Measurements from ENCODE around the gene PAF1.

The PAF1 gene

GRCh38 chr19:39405261-39405957 lies 14.5 kb upstream of the PAF1 start:
- DNase-seq, result no peak

DNA sequence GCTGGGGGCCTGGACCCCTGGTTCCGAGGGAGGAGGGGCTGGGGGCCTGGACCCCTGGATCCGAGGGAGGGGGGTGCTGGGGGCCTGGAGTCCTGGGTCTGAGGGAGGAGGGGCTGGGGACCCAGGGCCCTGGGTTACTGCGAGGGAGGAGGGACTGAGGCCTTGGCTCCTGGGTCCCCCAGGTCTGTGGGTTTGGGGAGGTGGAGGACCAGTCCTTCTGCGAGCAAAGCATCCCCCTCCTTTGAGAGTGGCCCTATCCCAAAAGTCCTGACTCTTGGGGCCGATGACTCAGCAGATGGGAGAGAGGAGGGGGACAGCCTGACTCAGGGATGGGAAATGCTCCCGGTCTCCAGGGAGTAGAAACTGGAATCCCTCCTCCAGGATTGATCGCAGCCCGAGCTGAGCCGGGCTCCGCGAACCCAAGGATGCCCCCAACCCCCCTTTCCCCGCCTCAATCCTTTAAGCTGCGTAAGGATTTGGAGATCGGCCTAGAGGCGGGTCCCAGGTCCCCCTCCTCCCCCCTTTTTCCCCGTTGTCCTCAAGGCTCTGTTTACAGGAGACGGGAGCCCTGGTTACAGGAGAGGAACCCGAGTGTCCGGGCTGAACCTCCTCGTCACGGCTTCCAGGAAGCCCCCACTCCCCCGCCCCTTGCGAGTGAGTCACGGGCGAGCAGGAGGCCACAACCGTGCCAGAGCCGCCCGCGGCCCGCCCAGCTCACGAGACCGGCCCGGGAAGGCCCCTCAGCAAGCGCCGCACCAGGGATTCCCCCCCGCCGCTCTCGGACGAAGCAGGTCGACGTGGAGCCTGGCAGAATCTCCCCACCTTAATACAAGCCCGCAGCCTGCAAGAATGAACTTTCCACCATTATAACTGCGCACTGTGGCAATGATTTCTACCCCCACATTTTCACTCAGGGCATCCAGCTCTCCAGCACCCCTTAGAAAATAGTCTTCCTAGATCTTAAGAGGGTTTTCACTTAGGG lies 12.7 kb upstream of the PAF1 start:
- DNase-seq, result peak; percentile 99

- DNase-seq, result peak; percentile 81
Measured at GRCh38 chr19:39402346-39403300, 11.7 kb upstream of the PAF1 start.

DNA sequence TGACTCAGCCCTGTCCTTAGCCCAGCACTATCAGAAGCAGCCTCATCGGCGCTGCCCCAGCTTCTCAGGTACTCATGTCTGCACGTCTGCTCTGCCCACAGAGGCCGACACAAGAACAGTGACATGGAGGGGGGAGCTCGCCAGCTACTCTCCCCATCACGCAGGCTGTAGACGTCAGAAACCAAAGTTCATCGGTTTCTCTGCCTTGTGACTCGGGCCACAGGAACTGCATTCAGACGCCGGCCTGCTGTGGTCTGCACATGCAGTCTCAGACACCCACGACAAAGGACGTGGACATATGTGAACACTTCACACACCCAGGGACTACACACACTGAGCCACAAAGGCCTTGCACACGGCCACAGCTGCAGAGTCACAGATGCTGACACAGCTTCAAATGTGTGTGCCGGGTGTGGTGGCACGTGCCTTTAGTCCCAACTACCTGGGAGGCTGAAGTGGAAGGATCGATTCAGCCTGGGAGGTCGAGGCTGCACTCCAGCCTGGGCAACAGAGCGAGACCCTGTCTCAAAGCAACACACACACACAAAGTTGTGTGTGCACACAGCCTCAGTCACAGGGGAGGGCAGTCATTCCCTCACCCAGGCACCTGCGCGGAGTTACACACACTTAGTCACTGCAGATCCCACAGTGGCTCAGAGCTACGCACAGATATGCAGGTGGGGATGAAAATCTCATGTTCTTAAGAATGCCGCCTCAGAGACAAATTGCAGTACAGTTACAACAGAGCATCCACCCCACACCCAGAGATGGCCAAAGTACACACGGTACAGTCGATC lies 10.8 kb upstream of the PAF1 start:
- DNase-seq, result peak; percentile 87

DNA sequence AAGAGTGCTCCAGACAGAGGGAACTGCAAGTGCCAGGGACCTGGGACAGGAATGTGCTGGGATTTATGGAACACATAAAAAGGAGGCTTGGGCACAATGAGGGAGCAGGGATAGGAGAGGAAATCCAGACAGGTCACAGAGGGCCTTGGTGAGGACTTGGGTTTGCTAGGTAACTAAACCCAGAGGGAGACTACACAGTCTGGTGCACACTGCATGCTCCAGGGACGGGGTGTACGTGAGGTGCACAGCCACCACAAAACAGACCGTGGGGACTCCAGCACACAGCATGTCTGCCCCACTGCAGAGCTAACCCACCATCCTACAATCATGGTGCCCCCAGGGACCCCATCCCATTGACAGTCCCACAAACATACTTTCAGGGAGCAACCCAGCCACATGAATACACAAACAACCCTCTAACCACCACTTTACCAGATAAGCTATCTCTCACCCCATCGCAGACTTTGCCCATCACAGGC lies 10.2 kb upstream of the PAF1 start:
- no peak for DNase-seq

DNA sequence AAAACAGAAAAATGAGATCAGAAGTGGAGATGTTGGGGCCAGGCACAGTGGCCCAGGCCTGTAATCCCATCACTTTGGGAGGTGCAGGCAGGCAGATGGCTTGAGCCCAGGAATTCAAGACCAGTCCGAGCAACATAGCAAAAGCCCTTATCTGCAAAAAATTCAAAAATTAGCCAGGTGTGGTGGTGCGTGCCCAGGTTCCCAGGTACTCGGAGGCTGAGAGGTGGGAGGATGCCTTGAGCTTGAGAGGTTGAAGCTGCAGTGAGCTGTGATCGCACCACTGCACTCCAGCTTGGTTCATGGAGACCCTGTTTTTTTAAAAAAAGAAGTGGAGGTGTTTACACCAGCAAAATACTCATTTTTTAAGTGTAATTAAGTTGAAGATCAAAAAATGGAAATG lies 9.2 kb upstream of the PAF1 start:
- DNase-seq, result no peak

GRCh38 chr19:39399668-39400050 lies 8.8 kb upstream of the PAF1 start:
- DNase-seq, result no peak

- DNase-seq, result peak; percentile 45
Measured at GRCh38 chr19:39398297-39398864, 7.5 kb upstream of the PAF1 start.

GRCh38 chr19:39397360-39398296 lies 6.7 kb upstream of the PAF1 start:
- DNase-seq, result peak; percentile 93

DNA sequence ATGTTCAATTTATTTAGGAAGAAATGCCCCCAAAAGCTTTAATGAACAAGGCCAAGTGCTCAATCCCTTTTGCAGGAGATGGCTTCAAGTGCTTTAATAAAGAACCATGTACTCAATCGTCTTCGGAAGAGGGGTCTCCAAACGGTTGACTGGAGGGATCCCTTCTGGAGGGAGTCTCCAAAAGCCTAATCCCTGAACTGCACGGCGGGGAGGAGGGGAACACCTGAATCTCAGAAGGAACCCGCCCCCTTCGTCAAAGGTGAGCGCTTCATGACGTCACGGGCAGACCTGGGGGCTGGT lies 505 bp downstream of the PAF1 start:
- peak; percentile 83 for DNase-seq

DNA sequence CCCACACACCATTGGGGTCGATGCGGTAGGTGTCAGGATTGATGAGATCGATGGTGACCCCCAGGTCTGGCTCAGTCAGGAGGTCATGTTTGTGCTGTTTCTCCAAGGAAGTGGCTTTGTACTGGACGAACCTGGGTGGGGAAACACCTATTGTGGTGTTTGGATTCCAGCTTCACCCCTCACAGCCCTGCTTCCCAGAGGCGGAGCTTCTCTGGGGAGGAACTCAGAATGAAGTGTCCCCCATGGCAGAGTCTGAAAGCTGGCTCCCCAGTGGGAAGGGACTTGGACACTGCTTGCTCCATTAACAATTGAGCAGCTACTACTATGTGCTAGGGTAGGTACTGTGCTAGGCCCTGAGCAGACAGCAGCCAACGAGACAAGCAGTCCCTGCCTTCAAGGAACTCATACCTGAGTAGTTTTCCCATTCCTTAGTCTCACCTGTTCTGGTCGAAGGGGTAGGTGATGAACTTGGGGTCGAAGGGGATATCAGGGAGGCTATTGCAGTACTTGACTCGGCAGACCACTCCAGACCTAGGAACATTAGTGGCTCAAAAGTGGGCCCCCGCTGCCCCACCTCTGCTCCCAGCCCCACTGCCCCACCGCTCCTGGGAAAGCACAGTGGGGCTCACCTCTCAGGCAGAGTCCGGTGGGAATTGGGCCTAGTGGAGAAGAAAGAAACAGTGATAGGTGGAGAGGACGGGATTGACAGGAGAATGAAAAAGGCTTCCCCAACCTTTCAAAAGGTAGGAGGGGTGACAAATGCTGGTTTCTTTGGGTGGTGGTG lies 1.1 kb downstream of the PAF1 start:
- DNase-seq, result no peak

DNA sequence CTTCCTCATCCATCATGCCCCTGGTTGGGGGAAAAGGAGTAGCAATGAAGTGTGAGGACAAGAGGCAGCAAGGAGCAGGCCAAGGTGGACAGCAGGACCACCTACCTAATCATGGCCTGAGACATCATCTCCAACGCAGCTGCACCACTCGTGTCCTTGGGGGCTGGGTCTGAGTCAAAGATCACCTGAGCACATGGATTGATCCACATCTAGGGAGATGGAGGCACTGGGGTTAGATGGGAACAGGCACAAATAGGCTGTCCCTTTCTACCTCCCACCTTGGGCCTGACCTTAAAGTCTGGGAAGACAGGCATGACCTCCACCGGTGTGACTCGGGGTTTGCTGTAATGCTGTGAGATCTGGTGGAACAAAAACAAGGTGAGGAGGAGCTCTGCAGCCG lies 2.2 kb downstream of the PAF1 start:
- DNase-seq, result no peak

DNA sequence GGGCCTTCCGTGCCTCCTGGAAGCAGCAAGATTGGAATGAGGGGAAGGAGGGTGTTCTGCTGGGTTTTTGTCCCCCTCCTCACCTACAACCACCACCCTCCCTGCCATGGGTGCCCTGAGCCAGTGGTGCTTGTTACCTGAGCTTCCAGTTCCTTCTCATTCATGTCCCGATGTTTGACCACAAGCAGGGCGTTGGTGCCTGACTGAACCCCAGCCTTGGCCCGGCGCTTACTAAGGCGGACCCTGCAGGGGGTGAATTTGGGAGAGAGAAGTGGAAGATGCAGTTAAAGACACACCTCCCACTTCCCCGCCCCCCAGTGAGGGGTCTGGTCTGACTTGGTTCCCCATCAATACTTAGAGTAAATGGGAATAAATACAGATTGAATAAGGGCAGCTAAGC lies 4.3 kb downstream of the PAF1 start:
- DNase-seq, result no peak

GRCh38 chr19:39385629-39386411 lies 5.1 kb downstream of the PAF1 start:
- DNase-seq, result no peak

GRCh38 chr19:39384839-39385568 lies 5.9 kb downstream of the PAF1 start:
- DNase-seq, result no peak

DNA sequence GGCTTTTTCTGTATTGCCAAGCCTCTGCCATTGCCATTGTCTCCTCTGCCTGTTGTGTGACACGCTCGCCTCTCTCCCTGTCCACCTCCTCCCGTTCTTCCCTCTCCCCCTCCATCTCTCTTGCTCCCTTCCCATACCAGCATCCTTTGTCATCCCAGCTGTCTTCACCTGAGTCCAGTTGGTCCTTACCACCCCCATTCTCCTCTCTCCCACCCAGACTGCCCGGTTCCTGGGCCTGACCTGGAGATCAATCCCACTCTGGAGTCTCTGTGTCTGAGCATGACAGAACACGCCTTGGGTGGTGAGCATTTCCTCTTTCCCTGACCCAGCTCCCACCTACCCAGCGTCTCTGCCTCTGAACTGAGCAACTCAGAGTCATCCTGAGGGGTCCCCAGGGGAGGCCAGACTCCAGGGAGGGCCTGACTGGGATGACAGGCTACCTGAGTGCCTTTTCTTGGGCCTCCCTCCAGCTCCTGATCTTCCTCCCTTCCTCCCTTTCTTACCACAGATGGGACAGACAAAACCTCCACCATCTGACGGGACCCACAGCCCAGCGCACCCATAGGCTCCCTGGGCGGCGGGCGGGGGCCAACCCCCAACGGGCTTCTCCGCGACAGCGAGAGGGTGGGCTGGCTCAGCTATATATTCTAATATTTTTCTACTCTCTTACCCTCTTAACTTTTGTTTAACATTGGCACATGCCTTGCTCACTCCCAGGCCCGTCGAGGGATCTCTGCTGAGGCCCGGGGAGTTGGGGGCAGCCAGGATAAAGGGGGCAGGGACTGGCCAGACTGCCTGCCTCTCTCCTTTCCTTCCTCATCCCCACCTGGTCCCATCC lies 7.7 kb downstream of the PAF1 start:
- DNase-seq, result no peak
